ENCODE data around the gene MPP4.

- TF ChIP-seq ETS2 (tag; IDR thresholded peaks at IDR 0.05; ENCODE audit: borderline replicate concordance, poor library complexity, severe bottlenecking) (no peak), SP2 (IDR thresholded peaks at IDR 0.05; ENCODE audit: extremely low read depth, low read depth, low read length, poor library complexity, severe bottlenecking) (no peak), SREBF2 (CRISPR knock-in tag; IDR thresholded peaks at IDR 0.05) (no peak), MXD1 (CRISPR knock-in tag; IDR thresholded peaks at IDR 0.05; ENCODE audit: borderline replicate concordance, poor library complexity, severe bottlenecking) (no peak), ZBTB1 (CRISPR knock-in tag; IDR thresholded peaks at IDR 0.05; ENCODE audit: borderline replicate concordance, low read depth) (no peak), BRF2 (IDR thresholded peaks at IDR 0.05; ENCODE audit: borderline replicate concordance, insufficient read depth, insufficient read length) (no peak), KLF16 (IDR thresholded peaks at IDR 0.05) (no peak), BRCA1 (IDR thresholded peaks at IDR 0.05) (no peak), BRCA1 (CRISPR knock-in tag; IDR thresholded peaks at IDR 0.05) (no peak), CTCF (IDR thresholded peaks at IDR 0.05 in 2 of 3, conservative IDR thresholded peaks at IDR 0.05 in 1 of 3; ENCODE audit: insufficient read depth in 2 of 3, low read depth in 1 of 3, low read length in 3 of 3) (no peak), POLR2AphosphoS5 (IDR thresholded peaks at IDR 0.05; ENCODE audit: control insufficient read depth, insufficient read depth, low read depth, low read length) (no peak), EP400 (IDR thresholded peaks at IDR 0.05) (no peak), YY1 (IDR thresholded peaks at IDR 0.05; ENCODE audit: borderline replicate concordance in 1 of 3, control insufficient read depth in 1 of 3, extremely low read depth in 1 of 3, insufficient read depth in 3 of 3, insufficient read length in 1 of 3, insufficient replicate concordance in 2 of 3, low read depth in 1 of 3, low read length in 2 of 3) (no peak)
These were observed 37.0 kb upstream of the MPP4 start for GRCh38 chr2:201735486-201735885.

Data from K562 (cell line).